Stimulated activated CD4-positive, alpha-beta T cell treated with anti-CD3 and anti-CD28 coated beads, Interleukin-4, amount 100 ng/mL, for 24 hours (primary cell): ENCODE results near the gene DLX2.
"Not testable (repeated sequence)": the region's sequence is repeated elsewhere in the genome, so short reads cannot be mapped to it uniquely, and the experiment has no call there.

Source experiments
- DNase-seq: peaks from one replicate; pipeline ENCODE4 v3.0.0-alpha.2; 2020

Gene DLX2

DNA sequence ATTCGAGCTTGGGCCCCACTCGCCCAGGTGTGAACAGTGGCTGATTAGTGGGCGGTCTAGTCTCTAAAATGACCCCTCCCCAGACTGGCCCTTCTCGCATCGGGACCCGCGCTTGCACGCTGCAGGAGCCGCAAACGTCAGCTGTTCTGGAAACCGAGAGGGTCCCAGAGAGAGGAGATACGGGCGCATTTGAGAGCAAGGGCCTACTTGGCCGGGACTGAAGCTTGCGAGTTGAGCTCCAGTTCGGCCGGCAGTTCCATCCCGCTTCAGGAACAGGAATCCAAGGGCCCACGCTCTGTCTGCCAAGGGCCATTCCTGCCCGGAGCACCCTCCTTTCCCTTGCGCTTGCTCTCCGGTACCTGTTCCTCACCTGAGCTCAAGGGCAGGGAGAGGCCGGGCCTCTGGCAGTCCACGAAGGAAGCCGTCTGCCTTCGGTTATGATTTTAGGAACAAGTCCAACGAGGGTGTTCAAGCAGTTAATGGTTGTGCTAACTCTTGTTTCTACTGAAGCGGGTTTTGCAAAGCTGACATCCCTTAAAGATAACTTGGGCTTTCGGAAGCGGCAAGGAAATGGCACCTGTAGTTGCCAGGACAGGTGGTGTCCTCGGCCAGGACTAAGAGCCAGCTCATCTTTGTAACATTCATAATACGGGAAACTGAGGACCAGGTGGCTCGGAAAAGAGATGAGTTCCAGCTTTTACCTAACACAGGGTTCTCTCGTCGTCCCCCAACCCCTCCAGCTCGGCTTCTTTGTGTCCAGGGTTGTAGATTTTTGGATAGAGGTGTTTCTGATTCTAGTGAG lies 21.3 kb downstream of the DLX2 start:
- no peak for DNase-seq

DNA sequence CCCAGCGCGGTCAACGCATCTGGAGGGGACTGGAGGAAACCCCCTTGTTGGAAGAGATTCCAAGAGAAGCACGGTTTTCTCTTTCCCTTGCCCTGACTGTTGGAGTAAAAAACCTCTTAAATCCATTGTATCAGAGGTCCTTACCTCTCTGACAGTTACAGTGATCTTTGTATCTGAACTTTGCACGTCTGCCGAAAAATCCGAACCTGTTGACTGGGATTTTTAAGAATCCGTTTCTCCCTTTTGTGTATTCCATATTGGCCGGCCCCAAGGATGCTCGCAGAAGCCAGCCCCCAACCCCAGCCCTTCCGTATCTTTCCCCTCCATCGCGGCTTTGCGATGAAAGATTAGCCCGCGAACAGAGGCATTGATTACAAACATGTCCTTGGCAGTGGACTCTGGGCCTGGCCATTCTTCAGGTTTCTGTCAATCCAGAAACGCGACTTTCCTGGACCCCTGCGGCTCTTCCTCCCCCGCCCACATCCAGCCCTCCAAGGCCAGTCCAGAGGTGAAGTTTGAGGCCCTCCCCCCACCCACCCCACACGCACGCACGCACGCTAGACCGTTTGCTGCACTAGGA lies 22.0 kb downstream of the DLX2 start:
- DNase-seq = no peak

DNA sequence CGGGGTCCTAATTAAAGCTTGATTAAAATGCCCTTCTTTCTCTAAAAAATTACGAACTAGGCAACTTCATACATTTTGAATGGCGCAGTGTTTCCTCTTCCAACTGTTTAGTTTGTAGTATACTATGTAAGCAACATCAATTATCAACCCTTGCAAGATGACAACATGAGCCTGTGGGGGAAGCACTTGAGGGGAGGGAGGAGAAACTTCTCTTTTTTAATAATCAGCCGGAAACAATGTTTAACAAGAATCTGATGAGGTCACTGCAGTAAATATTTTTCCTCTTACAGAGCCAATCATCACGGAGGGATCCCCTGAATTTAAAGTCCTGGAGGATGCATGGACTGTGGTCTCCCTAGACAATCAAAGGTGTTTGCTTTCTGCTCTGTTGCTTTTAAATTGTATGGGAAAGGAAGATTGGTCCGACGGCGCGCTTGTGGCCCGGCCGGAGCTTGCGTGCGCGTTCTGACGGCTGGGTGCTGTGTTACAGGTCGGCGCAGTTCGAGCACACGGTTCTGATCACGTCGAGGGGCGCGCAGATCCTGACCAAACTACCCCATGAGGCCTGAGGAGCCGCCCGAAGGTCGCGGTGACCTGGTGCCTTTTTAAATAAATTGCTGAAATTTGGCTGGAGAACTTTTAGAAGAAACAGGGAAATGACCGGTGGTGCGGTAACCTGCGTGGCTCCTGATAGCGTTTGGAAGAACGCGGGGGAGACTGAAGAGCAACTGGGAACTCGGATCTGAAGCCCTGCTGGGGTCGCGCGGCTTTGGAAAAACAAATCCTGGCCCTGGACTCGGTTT lies 22.7 kb downstream of the DLX2 start:
- DNase-seq = no peak

DNA sequence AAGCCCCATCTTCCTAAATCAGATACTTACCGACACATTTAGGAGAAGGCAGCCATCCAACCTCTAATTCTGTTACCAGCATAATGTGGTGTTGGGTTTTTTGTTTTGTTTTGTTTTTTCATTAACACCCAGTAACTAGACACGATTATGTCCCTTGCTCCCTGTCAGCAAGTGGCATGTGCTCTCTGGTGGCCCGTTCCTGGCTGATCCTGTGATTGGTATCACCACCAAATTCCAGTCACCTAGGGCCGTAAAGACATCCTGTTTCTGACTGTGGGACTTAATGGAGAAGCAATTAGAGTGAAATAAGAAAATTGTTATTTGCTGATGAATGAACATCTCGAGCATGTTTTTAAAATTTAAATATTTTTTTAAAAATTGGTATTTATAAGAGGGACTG lies 23.3 kb downstream of the DLX2 start:
- DNase-seq = no peak

DNA sequence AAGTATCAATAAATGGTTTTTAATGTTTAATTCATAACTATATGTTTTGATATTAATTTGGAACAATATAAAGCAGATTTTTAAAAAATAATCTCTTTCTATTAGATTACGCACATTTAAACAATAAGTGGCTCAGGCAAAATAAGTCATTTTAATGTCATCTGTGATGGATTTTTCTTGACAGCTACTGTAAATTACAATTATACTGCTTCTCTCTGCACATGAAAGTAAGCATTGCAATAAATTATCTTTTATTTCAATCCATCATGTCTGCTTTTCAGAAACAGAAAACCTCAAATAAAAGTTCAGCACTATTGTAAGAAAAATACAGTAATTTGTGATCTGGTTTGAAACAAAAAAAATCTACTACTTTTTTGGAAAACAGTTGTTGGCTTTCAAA lies 28.4 kb downstream of the DLX2 start:
- DNase-seq = no peak

DNA sequence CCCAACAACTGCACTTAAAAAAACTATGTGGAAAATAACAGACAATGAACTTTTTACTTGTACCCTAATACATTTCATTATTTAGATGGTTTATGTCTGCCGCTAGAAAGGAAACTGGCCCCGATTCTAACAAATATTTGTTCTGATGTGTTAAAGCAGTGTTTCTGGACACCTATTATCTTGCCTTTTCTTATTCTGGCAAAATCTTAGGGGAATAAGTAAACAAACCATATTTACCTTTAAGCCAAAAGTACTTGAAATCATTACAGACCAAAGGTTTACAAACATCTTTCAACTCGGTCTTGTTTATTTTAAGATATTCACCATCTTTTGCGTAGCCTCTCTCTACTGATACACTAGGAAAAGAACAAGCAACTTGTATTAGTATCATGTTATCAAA lies 29.2 kb downstream of the DLX2 start:
- no peak for DNase-seq

DNA sequence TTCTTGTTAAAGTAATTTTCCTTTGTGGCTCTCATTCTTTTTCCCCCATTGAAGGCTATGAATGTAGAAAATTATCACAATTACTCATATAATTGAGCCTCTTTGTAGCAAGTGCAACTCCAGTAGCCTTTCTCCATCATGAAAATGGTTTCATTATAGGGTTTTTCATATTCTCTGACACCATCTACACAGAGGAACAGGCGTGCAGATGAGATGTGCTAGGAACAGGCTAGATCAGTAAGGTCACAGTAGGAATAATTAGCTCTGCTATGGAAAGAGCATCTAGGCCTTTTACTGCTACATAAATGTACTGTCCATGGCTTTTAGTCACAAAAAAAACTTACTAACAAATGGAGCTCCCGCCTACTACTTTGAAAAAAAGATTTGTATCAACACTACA lies 30.0 kb downstream of the DLX2 start:
- DNase-seq = no peak

DNA sequence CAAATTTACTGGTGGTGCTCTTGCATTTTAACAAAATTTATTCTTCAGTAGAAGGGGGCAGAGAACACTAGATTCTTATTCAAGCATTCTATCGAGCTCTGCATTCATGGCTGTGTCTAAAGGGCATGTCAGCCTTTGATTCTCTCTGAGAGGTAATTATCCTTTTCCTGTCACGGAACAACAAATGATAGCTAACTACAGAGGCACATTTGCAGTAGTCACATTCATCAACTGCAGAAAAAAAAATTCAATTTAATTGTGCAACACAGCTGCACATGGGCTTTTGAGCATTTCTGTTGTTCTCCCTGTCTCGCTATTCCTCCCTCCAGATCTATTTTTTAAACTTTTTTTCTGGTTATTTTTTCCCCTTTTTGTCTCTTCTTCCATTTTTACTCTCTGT lies 30.4 kb downstream of the DLX2 start:
- DNase-seq = no peak

DNA sequence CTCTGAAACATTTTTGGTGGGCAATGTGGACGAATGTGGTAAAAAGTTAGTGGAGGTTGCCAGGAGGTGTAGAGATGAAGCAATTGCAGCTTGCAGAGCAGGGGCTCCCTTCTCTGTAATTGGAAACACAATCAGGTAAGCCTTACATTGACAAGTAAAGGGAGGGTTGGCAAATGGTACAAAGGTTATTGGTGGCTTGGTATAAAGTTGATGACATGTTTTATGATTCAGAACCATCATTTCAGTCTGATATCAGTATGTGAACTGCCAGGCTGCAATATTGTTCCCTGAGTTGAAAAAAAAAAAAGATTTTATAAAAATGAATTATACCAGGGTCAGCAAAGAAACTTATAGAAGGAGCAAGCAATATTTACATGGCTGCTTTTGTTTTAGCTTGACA lies 31.8 kb downstream of the DLX2 start:
- DNase-seq = no peak

DNA sequence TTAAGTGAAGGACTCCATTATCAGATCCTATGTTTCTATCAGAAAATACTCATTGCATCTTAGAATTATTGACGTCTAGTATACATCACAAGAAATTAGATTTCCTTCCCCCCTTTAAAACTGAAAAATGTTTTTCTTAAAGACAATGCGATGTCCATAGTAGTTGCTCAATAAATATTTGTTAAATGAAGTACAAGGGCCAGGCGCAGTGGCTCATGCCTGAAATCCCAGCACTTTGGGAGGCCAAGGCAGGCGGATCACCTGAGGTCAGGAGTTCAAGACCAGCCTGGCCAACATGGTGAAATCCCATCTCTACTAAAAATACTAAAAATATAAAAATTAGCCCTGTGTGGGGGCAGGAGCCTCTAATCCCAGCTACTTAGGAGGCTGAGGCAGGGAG lies 34.8 kb downstream of the DLX2 start:
- not testable (repeated sequence) for DNase-seq

DNA sequence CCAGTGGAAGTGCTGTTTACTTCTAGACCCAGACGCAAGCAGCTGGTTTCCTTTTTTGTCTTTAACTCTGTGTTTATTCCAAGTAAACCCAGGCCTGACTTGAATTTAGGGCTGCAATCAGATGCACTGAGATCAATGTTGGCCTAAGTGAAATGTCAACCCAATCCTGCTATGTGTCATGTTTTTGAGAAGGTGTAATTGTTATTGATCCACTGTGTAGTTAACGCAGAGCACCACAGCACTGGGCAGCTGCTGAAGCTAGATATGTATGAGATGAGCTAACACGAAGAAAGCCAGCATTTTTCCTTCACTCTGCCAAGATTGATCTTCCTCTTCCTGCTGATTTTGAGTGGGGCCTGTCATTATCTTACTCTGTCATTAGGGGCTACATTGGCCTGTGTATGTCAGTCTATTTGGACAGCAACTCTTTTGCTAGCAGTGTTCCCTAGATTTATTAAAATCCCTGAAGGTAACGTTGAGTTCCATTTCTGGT lies 36.3 kb downstream of the DLX2 start:
- no peak for DNase-seq

DNA sequence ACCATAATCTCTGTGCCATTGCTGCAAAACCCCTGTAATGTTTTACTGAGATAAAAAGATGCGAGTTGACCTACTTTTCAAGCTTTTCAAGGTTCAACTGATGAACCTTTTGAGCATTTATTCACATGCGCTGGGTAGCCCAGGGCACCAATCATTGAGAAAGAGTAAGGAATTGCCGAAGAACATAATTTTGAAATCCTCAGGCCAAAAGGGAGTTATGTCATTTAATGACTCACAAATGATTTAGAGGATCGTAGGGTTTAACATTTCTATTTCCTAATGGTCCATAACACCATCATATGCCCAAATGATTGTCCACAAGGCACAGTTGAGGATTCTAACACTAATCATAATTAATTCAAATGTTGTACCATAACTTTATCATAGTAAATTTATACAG lies 37.6 kb downstream of the DLX2 start:
- DNase-seq = no peak

DNA sequence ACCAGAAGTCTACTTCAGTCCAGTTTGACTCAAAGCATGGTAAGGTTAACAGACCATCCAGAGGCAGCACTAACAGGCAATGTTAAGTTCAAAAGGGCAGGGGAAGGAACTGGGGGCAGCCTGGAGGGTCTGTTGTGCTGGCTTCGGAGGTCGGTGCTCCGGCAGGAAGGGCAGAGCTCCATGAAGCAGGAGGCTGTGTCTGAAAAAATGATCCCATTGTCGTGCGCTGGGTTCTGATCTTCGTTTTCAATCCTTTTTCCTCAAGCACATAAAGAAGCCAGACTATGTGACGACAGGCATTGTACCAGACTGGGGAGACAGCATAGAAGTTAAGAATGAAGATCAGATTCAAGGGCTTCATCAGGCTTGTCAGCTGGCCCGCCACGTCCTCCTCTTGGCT lies 39.3 kb downstream of the DLX2 start:
- no peak for DNase-seq

DNA sequence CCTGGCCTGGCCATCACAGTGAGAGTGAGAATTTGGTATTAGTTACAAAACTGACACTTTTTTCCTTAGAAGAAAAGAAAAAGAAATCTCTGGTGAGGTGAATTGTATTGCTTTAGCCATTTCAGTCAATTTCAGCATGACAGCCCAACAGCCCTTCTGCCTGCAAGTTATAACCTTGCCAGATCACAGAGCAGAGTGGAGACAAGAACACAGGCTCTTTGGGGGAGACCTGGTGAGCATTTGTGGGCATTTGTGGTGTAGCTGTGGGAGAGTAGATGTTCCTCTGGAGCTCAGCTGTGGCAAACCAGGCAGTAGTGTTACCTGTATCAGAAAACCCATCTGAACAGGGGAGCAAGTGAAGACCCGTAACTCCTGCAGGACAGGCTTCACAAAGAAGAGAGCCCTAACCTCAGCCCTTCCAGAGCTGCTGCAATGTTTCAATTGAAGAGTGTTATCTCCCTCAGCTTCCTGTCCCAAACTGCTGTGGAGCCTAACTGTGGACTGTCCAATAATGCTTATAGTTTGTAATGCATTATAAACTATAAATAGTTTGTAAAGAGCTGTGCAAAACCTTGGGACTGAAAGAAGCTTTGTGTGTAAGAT lies 40.2 kb downstream of the DLX2 start:
- no peak for DNase-seq

DNA sequence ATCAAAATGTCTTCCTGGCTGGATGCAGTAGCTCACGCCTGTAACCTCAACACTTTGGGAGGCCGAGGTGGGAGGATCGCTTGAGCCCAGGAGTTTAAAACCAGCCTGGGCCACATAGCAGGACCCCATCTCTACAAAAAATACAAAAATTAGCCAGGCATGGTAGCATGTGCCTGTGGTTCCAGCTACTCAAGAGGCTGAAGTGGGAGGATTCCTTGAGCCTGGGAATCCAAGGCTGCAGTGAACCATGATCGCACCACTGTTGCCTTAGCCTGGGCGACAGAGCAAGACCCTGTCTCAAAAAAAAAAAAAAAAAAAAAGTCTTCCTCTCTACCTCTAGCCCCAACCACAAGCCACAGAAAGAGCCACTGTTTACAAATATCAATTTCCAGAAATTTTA lies 42.6 kb downstream of the DLX2 start:
- not testable (repeated sequence) for DNase-seq

DNA sequence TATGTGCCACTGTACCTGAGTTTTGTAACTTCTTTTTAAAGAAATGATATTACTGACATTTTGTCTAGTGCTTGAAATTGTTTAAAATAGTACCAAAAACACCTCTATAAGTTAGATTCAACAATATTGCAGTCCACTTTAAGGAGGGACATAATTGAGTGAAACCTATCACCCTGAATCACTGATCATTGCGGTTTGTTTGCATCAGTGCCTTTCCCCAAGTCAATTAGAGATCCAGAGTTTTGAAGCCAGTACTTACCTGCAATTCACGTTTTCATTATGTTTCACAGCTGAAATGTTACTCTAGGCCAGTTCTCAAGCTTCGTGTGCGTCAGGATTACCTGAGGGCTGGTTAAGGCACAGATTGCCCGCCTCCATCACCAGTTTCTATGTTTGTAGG lies 44.0 kb downstream of the DLX2 start:
- no peak for DNase-seq

DNA sequence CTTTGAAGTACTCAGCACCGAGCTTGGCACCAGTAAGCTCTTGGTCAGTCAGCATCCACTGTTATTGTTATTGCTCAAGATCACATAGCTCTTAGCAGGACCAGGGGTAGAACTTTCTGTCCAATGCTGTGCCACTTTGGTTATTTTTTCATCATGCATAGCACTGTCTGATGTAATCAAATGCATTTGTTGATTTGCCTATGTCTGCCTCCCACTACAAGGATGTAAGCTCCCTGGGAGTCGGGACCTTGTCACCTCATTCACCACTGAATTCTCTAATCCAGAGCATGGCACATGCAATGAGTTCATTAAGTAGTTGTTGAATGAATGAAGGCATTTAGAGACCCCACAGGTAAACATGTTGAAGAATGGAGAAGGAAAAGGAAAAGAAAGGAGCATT lies 46.4 kb downstream of the DLX2 start:
- DNase-seq = no peak

DNA sequence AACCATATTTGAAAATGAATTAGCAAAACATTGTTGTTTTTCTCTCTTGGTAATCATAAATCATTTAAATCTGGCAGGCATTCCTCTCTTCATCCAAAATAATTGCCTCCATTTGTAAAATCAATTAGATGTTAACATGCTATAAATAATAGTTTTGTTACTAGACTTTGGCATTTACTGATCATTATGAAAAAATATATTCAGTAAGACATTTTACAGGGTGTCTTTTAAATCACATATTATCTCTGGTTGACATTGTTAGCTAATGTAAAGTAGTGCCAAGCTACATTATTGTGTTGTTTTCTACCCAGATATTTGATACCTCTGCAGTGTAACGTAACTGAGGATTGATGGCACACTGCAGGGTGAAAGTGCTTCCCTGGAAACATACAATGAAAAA lies 49.2 kb downstream of the DLX2 start:
- DNase-seq = no peak

DNA sequence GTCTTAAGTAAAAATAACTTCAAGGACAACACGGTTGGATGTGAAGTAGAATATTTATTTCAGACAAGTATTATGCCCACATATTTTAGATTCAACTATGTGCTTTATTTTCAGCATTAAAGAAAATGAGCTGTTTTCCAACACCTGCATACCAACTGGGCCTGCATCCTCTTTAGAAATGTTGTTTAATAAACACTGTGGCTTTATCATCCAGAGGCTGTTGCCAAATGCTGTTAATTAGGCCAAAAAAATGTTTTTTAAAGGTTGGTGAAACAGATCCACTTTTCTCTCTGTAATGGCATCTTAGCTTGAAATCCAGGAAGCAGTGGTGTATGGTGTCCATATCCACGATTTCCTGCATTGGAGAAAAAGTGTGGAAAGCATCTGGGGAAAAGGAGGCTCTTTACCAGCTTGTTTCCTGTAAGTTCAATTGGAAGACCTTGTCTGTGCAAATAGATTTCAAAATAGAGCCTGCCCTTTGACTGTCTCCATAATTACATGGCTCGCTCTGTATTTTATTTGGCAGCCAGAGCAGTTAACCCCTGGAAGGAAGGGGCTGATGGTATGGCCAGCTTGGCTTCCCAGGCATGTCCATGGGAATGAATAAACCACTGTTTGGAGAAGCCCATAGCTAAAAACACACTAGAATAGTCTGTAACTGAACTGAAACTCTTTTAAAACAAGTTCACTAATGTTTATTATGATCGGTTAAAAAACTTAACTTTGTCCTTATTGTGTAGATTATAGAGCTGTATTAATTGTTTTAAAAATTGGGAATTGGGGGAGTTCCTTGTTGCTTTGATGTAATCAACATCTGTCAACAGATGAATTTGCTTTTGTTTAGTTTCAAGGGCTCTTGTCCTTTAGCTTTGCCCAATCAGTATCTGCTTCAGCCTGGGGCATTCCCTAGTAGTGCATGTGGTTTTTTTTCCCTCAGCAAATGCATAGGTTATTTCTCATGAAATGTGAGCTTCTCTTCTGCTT lies 50.4 kb downstream of the DLX2 start:
- DNase-seq = no peak

DNA sequence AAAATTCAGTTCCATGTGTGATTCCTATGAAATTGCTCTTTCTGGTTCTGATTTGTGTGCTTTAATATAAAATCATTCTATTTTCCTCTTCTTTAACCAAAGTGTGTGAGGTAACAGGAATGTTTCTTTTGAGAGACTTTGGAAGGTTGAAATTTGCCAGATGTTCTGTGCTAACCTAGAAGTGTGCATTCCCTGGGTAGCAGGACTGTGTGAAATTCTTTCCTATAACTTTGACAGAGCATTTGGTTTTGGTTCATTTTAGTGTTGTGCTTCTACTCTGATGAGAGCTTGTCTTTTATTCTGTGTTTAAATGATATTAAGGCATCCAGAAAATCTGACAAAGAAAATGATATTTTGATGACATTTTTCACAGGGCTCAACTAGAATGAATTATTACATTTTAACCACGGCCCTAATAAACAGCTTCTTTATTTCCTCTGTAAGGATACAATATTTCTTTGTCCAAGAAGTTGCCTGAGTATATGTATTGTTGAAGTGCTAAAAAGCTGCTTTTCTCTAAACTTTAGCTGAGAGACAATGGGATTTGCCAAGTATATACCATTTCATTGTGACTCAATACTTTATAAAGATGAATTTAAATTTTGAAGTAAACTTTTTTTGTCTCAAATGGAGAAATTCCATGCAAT lies 52.1 kb downstream of the DLX2 start:
- no peak for DNase-seq

DNA sequence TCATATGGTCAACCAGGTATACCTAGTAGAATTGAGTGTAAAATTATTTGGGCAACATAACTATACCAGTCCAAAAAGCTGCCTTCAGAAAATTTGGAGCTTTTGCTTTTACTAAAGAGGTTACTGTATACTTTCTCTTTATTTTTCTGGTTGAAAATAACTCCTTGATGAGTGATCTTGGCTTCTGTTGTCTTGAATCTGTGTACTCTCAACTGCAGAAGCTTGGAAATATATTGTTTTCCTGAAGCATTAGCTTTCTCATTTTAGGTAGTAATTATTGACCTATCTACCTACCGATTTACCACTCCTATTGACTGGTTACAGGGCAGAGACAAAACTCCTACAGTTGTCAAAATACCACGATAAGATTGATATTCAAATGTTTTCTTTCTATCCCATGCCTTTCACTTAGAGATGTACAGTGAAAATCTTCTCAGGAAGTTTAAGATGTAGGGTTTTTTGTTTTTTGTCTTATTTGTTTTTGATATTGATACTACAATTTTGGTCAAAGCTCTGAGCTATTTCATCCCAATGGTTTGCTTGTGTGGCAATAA lies 53.1 kb downstream of the DLX2 start:
- DNase-seq = no peak
